ENCODE data around the gene SMC1B.

- TF ChIP-seq REST (IDR thresholded peaks at IDR 0.05; ENCODE audit: insufficient read depth in 1 of 2, low read depth in 2 of 2, low read length in 2 of 2) (no peak), POLR2AphosphoS5 (IDR thresholded peaks at IDR 0.05; ENCODE audit: low read depth, low read length) (no peak)
These were observed 117.9 kb downstream of the SMC1B start for GRCh38 chr22:45295492-45295891.

Data from PFSK-1 (cell line).